Transverse colon (tissue), 4 donors: Measurements from ENCODE around the gene TRPM1.

Experiments used
- POLR2A ChIP-seq: fragments of 450-650 bp; IDR thresholded peaks from one replicate; pipeline ENCODE4 v1.6.1; 2016; ENCODE audit warnings: antibody characterized with exemption, mild to moderate bottlenecking, moderate library complexity
- POLR2AphosphoS5 ChIP-seq, 3 donors: sonication (generic); formaldehyde crosslinking; IDR thresholded peaks; one replicate each; pipeline ENCODE4 v1.6.1; 2016; ENCODE audit warnings: antibody characterized with exemption in 3 of 3
- TF ChIP-seq, protein P1 (sequence below), 5 experiments: fragments of 200-600 bp in 3 of 5; fragments of 450-650 bp in 2 of 5; sonication (generic) in 3 of 5; IDR thresholded peaks; 1 replicate in 2 of 5; 2 replicates in 3 of 5; pipeline ENCODE4 v1.5.1; 2016 to 2017; ENCODE audit warnings: antibody characterized with exemption in 5 of 5, inconsistent platforms in 3 of 5, mild to moderate bottlenecking in 2 of 5, moderate library complexity in 1 of 5

GRCh38 chr15:31074321-31074720, 27.2 kb downstream of the TRPM1 start:
- TF ChIP-seq POLR2AphosphoS5 (IDR thresholded peaks at IDR 0.05), result no peak
- TF ChIP-seq POLR2A, result no peak
- TF ChIP-seq, protein P1, sequence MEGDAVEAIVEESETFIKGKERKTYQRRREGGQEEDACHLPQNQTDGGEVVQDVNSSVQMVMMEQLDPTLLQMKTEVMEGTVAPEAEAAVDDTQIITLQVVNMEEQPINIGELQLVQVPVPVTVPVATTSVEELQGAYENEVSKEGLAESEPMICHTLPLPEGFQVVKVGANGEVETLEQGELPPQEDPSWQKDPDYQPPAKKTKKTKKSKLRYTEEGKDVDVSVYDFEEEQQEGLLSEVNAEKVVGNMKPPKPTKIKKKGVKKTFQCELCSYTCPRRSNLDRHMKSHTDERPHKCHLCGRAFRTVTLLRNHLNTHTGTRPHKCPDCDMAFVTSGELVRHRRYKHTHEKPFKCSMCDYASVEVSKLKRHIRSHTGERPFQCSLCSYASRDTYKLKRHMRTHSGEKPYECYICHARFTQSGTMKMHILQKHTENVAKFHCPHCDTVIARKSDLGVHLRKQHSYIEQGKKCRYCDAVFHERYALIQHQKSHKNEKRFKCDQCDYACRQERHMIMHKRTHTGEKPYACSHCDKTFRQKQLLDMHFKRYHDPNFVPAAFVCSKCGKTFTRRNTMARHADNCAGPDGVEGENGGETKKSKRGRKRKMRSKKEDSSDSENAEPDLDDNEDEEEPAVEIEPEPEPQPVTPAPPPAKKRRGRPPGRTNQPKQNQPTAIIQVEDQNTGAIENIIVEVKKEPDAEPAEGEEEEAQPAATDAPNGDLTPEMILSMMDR (IDR thresholded peaks at IDR 0.05), result no peak
